HG02981 (cell line): ENCODE measurements around the gene KCNIP4.

ENCODE experiments used
- ATAC-seq: cut with Tn5 transposase; IDR thresholded peaks from one replicate; pipeline ENCODE4 v1.9.1; 2021; ENCODE audit warnings: mild to moderate bottlenecking, moderate library complexity; ENCODE audit not compliant: unreplicated experiment

The KCNIP4 gene

DNA sequence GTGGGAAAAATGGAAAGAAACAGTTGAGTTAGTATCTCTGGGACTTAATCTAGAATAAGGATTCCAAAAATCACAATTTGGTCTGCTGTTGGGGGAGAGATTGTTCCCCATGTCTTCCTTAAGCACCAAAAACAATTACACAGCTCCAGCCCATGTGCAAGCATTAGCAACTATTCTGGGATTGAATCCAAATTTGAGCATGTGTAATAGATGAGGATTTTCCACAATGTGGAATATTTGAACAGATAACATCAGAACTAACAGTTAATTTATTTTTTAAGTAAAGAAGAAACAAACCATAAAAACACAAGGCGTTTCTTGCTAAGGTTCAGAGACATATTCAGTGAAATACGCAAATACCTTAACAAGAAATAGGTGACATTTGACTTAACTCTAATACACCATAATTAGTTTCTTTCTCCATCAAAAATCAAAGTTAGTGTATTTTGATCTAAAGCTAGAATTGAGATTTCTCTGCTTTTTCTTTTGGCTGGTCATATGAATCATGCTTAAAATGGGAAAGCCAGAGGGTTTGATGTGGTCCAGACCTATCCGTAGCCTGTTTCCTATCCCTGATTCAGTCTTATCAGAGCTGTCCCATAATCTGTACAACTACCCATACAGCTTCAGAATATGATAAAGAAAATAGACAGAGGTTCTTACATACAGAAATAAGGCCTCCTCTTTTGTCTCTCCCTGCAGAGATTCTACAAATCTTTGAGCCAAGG is 834.9 kb downstream of the KCNIP4 start:
- no peak for ATAC-seq

GRCh38 chr4:21102667-21103066 is 845.9 kb downstream of the KCNIP4 start:
- ATAC-seq = no peak

GRCh38 chr4:21097865-21098264 is 850.7 kb downstream of the KCNIP4 start:
- ATAC-seq = no peak

DNA sequence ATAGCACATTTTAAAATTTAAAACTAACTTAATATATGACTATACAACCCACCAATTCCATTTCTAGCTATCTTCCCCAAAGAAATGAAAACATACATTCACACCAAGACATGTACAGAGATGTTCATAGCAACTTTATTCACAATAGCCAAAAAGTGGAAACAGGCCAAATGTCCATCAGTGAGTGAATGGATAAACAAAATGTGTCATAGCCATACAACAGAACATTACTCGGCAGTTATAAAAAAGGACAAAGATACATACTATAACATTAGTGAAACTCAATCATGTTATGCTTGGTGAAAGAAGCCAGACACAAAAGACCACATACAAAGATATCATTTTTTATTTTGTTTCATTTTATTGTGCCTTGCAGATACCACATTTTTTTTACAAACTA is 851.5 kb downstream of the KCNIP4 start:
- no peak for ATAC-seq

DNA sequence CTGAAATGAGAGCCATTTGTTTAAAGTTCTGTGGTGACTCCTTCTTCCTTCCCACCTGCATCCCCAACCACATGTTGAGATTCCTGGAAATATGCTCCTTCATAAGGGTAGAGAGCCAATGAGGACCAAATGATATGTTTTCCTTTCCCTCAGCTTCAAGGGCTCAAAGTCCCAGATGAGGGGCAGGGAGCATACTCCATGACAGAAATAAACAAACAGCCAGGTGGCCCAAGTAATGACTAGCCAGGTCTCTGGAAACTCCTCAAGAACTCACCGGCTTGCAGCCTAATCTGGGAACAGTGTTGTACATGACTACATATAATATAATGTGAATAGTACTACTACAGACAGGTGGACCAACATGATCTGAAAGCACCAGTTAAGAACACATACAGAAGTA is 856.0 kb downstream of the KCNIP4 start:
- ATAC-seq = no peak

DNA sequence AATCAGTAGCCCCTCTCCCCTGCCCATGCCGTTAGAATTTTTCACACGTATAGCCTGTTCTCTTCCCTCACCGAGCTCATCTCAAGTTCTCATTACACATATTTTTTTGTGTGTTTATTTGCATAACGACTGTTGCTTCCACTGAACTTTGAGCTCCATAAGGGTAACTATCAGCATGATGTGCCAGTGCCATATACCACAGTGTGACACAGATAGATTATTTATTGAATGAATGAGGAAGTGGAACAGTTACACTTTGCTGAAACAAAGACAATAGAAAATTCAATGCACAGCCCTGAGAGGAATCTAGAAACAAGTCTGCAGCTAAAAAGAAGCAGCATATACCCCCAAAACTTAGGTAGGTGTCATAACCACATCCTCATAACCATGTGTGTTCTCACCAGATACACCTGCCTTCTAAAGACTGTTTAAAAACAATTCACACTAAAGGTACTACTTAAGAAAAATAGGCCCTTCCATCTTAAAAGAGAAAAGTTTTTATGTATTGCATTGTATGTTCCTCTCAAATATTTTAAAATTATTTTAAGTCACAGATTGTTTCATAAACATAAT is 858.4 kb downstream of the KCNIP4 start:
- ATAC-seq = no peak

GRCh38 chr4:21083413-21083812 is 865.2 kb downstream of the KCNIP4 start:
- ATAC-seq = no peak

DNA sequence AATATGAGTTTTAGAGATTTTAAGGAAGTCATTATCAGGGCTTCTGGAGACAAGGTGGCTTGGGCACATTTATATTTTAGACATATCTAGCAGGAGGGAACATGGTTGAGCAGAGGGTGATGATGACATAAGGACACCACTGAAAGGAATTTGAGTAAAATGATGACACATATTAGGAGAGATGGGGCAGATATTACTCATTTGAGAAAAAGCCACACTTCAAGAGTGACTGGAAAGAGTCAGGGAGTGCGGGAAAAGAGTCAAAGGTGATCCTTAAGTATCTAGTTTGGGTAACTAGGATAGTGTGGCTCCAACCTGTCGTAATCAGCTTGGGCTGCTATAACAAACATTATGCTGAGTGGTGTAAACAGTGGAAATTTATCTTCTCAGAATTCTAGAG is 870.6 kb downstream of the KCNIP4 start:
- no peak for ATAC-seq

- ATAC-seq = no peak
Observed at GRCh38 chr4:21067351-21067750, 881.2 kb downstream of the KCNIP4 start.

GRCh38 chr4:21061902-21062301 is 886.7 kb downstream of the KCNIP4 start:
- ATAC-seq = no peak

DNA sequence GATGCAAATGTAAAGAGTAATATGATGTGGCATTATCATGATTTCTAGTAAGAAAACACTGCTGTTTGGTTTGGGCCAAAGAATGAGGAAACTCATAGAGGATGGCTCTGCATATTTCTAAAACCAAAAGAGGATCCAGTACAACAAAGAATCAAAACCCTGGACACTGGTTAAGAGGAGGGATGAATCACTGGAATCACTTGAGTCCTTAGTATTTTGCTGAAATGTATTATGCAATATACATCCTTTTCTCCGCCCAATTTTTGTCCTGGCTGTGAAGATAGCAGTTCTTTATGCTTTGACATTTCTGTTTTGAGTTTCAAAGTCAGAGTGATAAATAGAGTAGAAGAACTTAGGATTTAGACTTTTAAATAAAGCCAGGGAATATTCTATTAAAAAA is 902.4 kb downstream of the KCNIP4 start:
- no peak for ATAC-seq

GRCh38 chr4:21045119-21045518 is 903.5 kb downstream of the KCNIP4 start:
- no peak for ATAC-seq

- no peak for ATAC-seq
Observed at GRCh38 chr4:21041708-21042107, 906.9 kb downstream of the KCNIP4 start.

GRCh38 chr4:21034728-21035127 is 913.8 kb downstream of the KCNIP4 start:
- ATAC-seq = no peak

- ATAC-seq = no peak
Observed at GRCh38 chr4:21032089-21032645, 916.4 kb downstream of the KCNIP4 start.

- ATAC-seq = no peak
Observed at GRCh38 chr4:21018817-21019216, 929.8 kb downstream of the KCNIP4 start.

DNA sequence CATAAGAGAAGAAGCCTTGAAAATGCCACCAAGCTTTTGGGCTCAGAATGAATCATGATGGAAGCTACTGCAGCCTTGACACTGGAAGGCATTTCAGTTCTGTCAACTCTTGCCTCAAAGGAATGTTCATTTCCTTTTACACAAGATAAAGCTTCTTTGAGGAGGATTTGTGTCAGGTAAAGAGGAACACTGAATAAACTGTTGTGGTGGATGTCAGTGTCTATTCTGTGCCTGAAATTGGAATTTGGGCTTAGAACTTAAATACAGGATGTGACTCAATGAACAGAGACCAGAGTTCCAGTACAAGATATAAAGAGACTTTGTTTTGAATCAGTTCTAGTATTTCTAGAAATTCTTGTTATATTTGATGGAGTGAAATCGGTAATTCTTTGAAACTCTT is 935.1 kb downstream of the KCNIP4 start:
- no peak for ATAC-seq

DNA sequence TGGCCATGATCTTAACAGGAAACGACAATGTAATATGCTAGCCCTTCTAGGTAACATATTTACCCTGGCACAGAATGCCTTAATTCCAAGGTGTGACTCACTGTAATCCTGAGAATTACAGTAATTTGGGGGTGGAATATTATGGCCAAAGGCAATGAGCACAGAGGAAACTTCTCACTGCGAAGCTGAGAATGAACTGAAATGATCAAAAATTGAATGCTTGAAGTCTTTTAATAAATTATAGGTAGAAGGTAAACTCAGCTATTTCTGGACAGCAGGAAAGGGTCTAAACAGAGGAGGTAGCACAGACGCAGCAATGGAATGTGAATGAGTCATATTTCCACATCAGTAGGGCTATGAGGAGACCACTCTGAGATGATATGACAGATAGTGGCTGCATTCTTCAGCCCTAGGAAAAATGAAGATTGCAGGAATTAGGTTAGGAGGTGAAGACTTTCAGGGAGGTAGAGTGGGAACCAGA is 935.7 kb downstream of the KCNIP4 start:
- no peak for ATAC-seq

GRCh38 chr4:21011106-21011505 is 937.5 kb downstream of the KCNIP4 start:
- no peak for ATAC-seq

GRCh38 chr4:21009956-21010355 is 938.6 kb downstream of the KCNIP4 start:
- no peak for ATAC-seq

DNA sequence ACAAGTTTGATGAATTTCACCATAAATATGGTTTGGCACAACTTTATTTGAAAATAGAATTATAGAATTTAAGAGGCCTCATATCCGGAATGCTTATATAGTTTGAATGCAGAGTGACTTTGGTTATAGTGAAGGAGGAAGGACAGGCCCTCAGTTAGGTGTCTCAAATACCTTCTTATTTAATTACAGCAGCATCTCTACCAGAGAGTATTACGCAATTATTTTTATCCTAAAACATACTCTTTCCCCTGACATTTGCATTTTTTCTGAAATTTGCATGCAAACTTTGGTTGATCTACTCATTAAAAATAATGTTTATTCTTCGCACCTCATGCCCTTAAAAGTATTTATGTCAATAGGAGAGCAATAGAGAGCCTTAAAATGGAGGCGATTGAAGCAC is 942.9 kb downstream of the KCNIP4 start:
- ATAC-seq = no peak

GRCh38 chr4:21002976-21003375 is 945.6 kb downstream of the KCNIP4 start:
- ATAC-seq = no peak
